Fibroblast of gingiva (primary cell): Measurements from ENCODE around the gene SPC24.
"Not testable (repeated sequence)": the region's sequence is repeated elsewhere in the genome, so short reads cannot be mapped to it uniquely, and the experiment has no call there.

Experiments used
- DNase-seq: peaks from one replicate; pipeline ENCODE4 v3.0.0-alpha.2; 2011; ENCODE audit warnings: low read depth

The SPC24 gene

GRCh38 chr19:11164879-11165406 is 9.4 kb upstream of the SPC24 start:
- DNase-seq: peak; percentile 95

GRCh38 chr19:11164296-11164695 is 8.7 kb upstream of the SPC24 start:
- DNase-seq: no peak

GRCh38 chr19:11160440-11160768 is 4.8 kb upstream of the SPC24 start:
- DNase-seq: not testable (repeated sequence)

- DNase-seq: peak; percentile 53
These were observed 4.2 kb upstream of the SPC24 start for GRCh38 chr19:11159598-11160439.

GRCh38 chr19:11154683-11155047 is 917 bp downstream of the SPC24 start:
- no peak for DNase-seq

GRCh38 chr19:11152318-11153062 is 3.1 kb downstream of the SPC24 start:
- DNase-seq: peak; percentile 96

- DNase-seq: no peak
These were observed 4.4 kb downstream of the SPC24 start for GRCh38 chr19:11151181-11151580.

- no peak for DNase-seq
These were observed 7.6 kb downstream of the SPC24 start for GRCh38 chr19:11148001-11148400.

- DNase-seq: no peak
These were observed 10.1 kb downstream of the SPC24 start for GRCh38 chr19:11145536-11145924.

- peak; percentile 92 for DNase-seq
These were observed 12.9 kb downstream of the SPC24 start for GRCh38 chr19:11142528-11143171.

- DNase-seq: no peak
These were observed 13.6 kb downstream of the SPC24 start for GRCh38 chr19:11141937-11142527.

- no peak for DNase-seq
These were observed 14.7 kb downstream of the SPC24 start for GRCh38 chr19:11140896-11141295.

- DNase-seq: not testable (repeated sequence)
These were observed 15.5 kb downstream of the SPC24 start for GRCh38 chr19:11140023-11140538.

- DNase-seq: peak; percentile 77
These were observed 16.8 kb downstream of the SPC24 start for GRCh38 chr19:11138601-11139300.

GRCh38 chr19:11137542-11138384 is 17.8 kb downstream of the SPC24 start:
- DNase-seq: peak; percentile 95

GRCh38 chr19:11136400-11137101 is 19.0 kb downstream of the SPC24 start:
- DNase-seq: no peak

GRCh38 chr19:11131471-11131870 is 24.1 kb downstream of the SPC24 start:
- DNase-seq: no peak

- peak; percentile 53 for DNase-seq
These were observed 24.6 kb downstream of the SPC24 start for GRCh38 chr19:11130824-11131455.

- DNase-seq: no peak
These were observed 27.7 kb downstream of the SPC24 start for GRCh38 chr19:11127905-11128304.
